Panc1 (cell line): Measurements from ENCODE around the gene AHDC1.

Experiments used
- POLR2AphosphoS5 ChIP-seq: IDR thresholded peaks from 2 replicates; pipeline ENCODE4 v1.6.1; 2012; ENCODE audit warnings: mild to moderate bottlenecking, low read depth, low read length, moderate library complexity
- TF ChIP-seq, protein P1 (sequence below): fragments of 450-650 bp; IDR thresholded peaks from 2 replicates; pipeline ENCODE4 v1.5.1; 2017; ENCODE audit warnings: mild to moderate bottlenecking
- TF ChIP-seq, protein P2 (sequence below), 2 experiments: IDR thresholded peaks; 2 replicates each; pipeline ENCODE4 v1.6.1; 2011 to 2012; ENCODE audit warnings: low read depth in 2 of 2, control low read depth in 1 of 2, low read length in 1 of 2, mild to moderate bottlenecking in 1 of 2, moderate library complexity in 1 of 2; ENCODE audit not compliant: insufficient read depth in 1 of 2

DNA sequence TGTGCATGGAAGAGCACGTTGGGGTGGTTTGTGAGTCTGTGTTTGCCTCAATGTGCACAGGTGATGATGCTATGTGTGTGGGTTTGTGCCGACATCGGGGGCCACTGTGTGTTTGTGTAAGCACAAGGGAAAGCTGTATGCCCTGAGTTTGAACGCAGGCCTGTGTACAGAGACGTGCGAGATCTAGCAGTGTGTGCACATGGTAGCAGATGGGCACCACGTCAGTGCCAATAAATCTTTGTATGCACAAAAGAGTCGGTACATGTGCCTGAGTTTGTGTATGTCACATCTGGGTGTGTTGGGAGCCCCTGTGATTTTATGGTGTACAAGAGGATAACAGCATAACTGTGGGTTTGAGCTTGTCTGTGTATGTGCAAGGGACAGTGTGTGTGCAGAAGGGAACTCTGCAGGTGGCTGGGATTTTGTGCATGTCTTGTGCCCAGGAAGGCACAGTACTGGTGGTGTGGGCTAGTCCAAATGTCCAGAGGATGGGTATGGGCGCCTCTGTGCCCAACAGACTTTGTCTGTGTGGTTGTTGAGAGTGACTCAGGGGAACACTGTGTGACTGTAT, 82.0 kb downstream of the AHDC1 start:
- TF ChIP-seq, protein P1, sequence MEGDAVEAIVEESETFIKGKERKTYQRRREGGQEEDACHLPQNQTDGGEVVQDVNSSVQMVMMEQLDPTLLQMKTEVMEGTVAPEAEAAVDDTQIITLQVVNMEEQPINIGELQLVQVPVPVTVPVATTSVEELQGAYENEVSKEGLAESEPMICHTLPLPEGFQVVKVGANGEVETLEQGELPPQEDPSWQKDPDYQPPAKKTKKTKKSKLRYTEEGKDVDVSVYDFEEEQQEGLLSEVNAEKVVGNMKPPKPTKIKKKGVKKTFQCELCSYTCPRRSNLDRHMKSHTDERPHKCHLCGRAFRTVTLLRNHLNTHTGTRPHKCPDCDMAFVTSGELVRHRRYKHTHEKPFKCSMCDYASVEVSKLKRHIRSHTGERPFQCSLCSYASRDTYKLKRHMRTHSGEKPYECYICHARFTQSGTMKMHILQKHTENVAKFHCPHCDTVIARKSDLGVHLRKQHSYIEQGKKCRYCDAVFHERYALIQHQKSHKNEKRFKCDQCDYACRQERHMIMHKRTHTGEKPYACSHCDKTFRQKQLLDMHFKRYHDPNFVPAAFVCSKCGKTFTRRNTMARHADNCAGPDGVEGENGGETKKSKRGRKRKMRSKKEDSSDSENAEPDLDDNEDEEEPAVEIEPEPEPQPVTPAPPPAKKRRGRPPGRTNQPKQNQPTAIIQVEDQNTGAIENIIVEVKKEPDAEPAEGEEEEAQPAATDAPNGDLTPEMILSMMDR = no peak
- TF ChIP-seq, protein P2, sequence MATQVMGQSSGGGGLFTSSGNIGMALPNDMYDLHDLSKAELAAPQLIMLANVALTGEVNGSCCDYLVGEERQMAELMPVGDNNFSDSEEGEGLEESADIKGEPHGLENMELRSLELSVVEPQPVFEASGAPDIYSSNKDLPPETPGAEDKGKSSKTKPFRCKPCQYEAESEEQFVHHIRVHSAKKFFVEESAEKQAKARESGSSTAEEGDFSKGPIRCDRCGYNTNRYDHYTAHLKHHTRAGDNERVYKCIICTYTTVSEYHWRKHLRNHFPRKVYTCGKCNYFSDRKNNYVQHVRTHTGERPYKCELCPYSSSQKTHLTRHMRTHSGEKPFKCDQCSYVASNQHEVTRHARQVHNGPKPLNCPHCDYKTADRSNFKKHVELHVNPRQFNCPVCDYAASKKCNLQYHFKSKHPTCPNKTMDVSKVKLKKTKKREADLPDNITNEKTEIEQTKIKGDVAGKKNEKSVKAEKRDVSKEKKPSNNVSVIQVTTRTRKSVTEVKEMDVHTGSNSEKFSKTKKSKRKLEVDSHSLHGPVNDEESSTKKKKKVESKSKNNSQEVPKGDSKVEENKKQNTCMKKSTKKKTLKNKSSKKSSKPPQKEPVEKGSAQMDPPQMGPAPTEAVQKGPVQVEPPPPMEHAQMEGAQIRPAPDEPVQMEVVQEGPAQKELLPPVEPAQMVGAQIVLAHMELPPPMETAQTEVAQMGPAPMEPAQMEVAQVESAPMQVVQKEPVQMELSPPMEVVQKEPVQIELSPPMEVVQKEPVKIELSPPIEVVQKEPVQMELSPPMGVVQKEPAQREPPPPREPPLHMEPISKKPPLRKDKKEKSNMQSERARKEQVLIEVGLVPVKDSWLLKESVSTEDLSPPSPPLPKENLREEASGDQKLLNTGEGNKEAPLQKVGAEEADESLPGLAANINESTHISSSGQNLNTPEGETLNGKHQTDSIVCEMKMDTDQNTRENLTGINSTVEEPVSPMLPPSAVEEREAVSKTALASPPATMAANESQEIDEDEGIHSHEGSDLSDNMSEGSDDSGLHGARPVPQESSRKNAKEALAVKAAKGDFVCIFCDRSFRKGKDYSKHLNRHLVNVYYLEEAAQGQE (IDR thresholded peaks at IDR 0.05; ENCODE audit: insufficient read depth in 1 of 2, low read depth in 2 of 2, low read length in 1 of 2) = no peak
- no peak for TF ChIP-seq POLR2AphosphoS5
